Measurements from ENCODE around the gene TMPRSS6.

DNA sequence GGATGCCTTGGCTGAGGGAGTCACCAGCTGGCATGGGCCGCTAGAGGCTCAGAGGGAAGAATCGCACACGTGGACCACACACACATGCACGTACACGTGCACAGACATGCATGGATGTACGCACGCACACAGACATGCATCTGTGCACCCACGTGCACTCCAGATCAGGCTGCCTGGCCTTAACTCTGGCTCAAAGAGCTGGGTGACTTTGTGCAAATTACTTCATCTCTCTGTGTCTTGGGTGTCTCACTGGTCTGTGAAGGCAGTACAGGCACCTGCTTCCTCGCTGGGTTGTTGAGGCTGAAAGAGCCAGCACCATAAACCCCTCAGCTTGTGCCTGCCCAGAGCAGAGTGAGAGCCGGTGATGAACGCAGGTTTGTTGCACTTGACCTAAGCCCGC lies 28.7 kb downstream of the TMPRSS6 start:
- TF ChIP-seq CTCF (IDR thresholded peaks at IDR 0.05) (no peak), POLR2A (IDR thresholded peaks at IDR 0.05; ENCODE audit: low read depth) (no peak)

Data from esophagus muscularis mucosa (tissue), 3 donors.